TTC549 (cell line): ENCODE results near the gene NAGA.
"Not testable (repeated sequence)": the region's sequence is repeated elsewhere in the genome, so short reads cannot be mapped to it uniquely, and the experiment has no call there.

Source experiments
- FAIRE-seq: peaks from 2 replicates; lab custom pipeline; 2012; peaks lifted over from hg19 to GRCh38; lab: Jason Lieb, UNC

The NAGA gene

DNA sequence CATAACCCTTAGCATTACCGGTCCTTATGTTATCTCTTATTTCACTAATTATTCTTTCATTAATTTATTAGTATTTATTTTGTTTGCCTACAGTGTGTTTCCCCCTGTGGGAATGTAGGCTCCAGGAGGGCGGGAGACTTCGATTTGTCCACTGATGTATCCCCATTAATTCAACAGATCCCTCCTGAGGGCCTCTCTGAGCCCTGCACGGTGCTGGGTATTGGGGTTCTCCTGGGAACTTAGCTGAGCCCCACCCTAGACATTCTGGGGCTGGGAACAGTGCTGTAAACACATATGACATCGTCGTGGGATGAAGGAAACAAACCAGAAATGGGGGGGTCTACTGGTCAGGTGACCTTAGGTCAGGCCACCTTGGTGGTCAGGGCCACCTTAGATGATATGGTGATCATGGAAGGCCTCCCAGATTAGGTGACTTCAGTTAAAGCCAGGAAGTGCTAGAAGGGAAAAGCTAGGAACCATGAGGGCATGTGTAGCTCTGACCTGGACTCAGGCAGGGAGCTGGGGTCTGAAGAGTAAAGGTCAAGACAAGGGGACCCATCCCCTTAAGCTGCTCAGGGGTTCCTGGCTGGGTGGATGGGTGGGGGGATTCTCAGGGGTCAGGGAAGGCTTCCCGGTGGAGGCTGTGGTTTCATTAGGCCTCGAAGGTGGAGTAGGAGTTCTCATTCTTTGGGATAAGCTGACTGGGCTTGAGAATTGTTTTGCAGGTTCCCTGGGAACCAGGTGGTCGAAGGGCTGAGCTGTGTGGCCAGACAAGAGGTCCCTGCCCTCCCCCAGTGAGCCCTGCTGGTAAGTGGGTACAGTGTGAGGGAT, 4.4 kb upstream of the NAGA start:
- FAIRE-seq: no peak

DNA sequence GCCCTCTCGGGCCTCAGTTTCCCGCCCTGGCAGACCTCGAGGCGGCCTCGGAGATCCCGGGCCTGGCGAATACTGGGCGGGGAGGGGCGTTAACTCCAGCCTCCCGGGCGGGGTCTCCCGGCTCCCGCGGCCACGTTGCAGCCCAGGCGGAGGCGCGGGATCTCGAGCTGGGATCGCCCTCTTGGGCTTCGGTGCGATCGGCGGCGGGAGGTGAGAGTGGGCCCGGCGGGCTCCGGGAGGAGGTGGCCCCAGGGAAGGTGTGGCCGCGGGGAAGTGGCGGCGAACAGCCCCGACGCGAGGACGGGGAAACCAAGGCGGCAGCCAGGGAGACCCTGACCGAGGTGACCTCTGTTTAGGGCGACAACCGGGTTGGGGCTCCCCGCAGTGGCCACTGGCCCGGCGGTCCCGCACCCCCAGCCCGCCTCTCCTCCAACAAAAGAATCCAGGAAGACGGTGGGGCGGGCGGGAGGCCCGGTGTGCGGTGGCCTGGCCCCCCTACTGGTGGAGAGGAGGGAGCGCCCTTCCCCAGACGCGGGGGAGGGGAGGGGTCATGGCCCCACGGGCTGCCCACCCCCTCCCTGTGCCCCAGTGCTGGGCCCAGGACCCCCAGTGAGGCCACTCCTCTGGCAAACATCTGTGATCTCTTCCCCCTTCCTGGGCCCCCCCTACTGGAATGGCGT, 3.7 kb upstream of the NAGA start, which contains the start of gene PHETA2:
TSS of gene PHETA2 (plus strand) at position 117 of the 680 bp plus-strand sequence. CDS start 3,046 bp downstream, outside the sequence.
- no peak for FAIRE-seq

DNA sequence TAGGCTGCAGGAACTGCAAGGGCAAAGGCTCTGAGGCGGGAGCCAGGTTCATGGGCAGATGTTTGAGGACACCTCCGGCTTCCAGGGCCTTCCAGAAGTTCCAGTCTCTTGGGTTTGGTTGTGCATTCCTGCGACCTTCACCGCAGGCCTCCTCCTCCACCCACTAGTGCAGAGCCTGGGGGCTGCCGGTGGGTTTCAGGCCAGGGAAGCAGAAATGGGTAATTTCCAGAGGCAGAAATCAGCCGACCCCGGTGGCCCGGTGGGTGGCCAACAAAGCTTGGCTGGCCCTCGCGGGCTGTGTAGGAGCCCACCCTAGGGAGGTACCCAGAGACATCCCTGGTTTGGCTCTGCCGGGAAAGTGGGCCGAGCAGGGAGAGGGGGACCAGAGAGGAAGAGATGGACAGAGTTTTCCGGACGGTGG, 3.0 kb upstream of the NAGA start:
- FAIRE-seq: no peak

DNA sequence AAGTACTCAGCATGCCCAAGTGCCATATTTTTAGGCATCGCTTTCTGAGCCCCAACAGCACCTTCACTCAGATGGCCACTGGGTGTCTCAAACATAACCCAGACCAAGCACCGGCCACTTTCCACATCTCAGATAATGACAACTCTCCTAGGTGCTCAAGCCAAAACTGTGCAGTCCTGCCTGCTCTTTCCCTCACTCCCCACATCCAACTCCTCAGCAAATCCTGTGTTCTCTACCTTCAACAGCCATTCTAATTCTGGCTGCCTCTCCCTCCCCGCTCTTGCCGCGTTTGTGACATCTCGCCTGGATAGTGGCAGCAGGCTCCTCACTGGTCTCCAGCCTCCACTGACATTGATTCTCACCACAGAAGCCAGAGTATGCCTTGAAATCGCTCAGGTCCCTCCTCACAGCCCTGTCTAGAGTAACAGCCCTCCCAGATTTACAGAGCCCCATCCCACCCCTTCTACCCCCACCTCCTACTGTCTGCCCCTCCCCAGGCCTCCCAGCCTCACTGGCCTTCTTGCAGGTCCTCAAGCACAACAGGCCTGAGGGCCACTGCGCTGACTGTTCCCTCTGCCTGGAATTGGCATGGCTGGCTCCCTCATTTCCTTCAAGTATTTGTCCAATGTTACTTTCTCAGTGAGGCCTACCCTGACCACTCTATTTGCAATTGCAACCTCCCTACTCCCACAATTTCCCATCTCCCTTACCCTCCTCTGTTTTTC, 2.2 kb upstream of the NAGA start:
- no peak for FAIRE-seq

DNA sequence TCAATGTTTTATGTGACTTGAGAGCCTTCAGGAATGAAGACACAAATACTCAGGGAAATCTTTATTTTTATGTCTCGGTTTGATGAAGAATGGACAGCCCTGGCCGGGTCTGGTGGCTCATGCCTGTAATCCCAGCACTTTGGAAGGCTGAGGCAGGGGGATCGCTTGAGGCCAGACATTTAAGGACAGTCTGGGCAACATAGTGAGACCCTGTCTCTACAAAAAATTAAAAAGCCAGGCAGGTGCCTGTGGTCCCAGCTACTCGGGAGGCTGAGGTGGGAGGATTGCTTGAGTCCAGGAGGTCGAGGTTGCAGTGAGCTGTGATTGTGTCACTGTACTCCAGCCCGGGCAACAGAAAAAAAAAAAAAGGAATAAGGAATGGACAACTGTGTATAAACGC, 896 bp upstream of the NAGA start:
- FAIRE-seq: not testable (repeated sequence)

DNA sequence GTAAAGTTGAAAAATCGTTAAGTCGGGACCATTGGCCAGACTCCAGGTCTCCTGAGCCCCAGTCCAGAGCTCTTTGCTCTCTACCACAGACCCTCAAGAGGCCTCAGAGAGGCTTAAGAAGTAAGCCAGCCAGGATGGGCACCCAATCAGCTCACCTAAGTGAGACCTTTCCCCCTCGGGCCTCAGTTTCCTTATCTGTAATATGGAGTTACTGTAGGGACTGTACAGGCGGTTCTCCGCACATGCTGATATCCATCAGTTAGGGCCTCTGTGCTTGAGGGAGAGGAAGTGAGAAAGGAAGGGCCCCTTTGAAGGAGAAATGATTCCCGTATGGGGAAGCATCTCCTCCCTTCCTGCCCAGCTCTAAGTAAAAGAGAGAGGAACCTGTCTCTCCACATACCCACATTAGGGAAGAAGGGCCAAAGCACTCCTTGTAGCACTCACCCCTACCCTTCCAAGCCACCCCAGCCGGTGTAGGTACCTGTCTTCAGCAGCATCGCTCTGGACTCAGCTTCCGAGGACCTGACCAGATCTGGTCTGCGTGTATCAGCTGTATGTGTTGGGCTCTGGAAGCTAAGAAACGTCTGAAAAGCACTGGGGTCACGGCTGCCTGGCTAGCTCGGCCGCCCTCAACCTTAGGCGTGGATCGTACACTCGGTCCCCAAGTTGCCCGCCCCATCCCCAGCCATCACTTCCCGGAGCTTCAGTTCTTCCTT, 653 bp downstream of the NAGA start:
- no peak for FAIRE-seq

DNA sequence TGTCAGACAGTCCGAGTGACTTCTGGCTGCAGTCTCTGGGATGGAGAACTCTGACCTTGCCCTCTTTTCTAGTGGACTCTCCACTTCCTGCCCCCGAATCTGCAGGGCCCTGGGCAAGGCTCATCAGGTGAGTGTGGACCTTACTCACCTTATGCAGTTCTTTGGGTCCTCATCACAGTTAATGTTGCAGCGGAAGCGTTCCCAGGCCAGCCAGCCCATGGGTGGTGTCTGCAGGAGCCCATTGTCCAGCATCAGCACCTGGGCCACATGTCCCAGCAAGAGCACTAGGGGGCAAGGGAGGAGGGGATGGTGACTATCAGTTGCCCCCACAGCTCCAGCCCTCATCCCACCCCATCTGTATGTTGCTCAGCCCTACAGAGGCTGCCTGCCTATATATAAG, 2.3 kb downstream of the NAGA start:
- no peak for FAIRE-seq

DNA sequence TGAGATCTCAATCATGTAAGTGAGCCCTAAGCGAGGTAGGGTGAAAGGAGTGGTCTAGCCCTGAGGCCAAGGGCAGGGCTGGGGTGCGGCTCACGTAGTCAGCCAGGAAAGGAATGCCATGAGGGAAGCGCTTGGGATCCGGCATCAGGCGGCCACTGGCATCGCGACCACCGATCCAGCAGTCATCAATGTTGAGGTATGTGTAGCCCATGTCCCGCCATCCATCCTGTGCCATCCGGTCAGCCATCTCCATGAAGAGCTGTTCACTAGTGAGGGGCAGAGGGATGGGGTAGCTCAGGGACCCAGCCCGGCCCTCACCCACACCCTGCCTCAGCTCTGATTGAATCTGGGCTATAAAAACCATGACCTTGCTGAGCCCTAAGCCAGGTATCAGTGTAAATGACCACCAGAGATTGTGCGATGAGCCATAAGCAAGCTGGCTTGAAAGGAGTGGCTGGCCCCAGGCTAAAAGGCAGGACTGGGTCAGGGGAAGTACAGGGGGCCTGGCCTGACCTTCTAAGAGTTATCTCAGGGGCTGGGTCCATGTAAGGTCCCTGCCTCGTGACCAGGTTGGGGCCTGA, 2.9 kb downstream of the NAGA start:
- FAIRE-seq: no peak

DNA sequence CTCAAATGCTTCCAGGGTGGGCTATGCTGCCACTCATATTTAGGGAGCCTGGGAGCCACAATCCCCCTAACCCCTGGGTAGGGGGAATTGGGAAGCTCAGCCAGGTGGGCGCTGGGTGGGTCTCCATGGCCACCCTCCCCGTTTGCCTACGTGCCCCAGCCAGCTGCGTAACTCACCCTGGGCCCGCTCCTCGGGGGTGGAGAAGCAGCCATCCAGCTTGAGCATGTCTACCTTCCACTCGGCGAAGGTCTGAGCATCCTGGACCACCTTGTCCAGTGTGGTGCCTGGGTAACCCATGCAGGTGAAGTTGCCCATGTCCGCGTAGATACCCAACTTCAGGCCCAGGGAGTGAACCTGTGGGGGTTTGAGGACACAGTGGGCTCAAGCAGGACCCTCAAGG, 3.7 kb downstream of the NAGA start:
- no peak for FAIRE-seq

DNA sequence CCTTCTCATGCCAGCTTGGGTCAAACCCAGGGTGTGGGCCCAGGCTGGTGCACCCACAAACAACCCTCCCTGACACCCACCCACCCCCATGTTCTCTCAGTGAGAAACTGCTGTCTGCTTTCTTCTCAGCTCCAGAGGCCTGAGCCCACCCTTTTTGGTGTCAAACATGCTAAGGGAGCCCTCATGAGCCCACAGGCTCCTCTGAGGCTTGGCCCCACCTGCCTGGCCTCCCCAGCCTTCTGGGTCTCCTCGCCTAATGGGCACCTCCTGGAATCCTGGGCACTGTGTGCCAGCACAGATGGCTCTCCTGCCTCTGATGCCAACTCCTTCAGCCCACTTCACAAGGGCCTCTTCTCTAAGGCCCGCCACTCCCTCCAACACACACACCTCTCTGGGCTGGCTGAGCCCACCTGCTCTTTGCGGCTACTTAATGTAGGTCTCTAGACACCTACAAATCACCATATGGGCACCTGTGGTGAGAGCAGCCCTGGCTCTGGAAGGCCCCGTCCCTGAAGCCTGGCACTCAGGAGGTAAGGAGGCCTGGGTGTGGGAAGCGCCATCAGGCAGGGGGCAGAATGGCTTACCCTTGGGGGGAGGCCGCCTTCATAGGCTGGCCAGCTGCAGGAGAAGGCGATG, 4.4 kb downstream of the NAGA start:
- no peak for FAIRE-seq

DNA sequence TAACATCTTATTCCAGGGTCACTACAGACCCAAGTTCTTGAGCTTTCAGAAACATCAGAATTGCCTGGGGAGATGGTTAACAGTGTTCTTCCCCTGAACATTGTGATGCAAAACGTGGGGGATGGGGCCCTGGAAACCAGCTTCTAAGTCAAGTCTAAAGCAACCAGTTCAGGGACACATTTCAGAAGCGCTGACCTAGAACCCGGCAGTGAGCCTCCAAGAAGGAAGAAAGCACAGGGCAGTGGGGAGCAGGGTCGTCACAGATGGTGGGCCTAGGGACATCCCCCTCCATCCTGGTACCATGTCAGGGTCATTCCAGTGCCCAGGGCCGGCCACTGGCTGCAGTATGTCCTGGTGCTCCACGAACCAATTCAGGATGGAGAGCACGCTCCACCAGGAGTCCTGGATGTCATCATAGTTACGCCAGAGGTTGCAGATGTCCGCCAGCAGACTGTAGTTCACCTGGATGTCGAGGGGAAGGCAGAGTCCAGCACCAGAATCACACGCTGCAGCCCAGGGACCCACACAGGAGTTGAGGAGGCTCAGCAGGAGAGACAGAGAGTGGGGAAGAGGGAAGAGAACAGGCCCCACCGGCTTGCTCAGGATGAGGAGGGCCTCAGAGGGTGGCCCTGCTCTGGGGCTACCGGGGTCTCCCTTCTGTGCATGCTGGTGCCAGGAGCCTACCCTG, 5.0 kb downstream of the NAGA start:
- FAIRE-seq: no peak

DNA sequence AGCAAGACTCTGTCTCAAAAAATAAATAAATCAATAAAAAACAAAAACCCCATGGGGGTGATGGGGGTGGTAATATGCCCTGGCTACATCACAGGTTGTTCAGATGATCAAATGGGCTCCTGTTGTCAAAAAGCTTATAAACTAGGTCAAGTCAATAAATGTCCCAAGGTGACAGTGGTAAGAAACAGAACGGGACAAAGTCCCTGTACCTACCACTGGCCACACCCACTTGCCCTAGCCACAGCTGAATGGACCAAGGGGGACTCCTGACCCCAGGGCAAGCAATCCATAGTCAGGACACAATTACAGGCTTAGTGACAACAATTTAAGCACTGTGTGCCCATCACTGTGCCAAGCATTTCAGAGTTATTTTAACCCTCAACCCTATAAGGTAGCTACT, 6.0 kb downstream of the NAGA start:
- no peak for FAIRE-seq

DNA sequence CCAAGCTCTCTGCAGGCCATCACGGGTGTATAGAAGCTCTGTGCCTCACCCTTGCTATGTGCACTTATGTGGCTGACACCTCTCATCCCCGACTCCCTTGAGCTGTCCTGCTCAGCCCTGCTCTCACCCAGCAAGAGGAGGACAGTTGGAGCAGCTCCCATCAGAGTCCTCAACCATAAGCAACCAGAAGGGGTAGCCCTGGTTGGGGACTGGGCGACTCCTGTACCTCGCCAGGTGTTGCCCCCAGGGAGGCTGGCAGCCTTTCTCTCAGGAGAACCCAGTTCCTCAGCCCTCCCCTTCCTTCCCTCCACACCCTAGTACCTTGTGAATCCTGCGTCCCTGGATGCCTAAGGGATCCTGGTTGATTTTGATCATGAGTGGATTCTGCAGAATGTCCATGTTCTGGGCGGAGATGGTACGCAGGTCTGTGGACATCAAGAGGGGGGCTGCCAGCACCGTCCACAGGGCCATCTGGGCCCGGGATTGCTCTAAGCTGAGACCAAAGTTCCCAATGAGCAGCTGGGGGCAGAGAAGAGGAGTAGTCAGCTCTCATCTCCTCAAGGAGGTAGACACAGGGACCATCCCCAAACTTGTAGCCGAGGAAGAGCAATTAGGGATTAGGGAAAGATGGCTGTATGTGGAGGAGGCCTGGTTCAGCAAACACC, 8.0 kb downstream of the NAGA start:
- FAIRE-seq: no peak

DNA sequence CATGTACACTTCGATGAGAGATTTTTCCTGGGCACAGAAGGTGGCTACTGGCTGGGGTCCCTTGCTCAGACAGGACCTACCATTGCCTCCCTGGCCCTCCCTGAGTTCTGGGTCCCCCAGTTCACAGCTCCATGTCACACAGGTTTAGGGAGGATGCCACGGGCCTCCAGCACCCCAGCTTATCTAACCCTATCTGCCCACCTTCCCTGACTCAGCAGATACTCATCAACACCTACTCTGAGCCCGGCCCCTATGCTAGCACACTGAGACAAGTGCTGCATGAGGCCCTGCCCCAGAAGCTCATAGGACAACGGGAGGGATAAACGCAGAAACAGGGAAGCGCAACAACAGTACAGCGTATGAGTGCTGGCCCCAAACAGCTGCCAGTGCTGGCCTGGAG, 9.6 kb downstream of the NAGA start:
- no peak for FAIRE-seq

DNA sequence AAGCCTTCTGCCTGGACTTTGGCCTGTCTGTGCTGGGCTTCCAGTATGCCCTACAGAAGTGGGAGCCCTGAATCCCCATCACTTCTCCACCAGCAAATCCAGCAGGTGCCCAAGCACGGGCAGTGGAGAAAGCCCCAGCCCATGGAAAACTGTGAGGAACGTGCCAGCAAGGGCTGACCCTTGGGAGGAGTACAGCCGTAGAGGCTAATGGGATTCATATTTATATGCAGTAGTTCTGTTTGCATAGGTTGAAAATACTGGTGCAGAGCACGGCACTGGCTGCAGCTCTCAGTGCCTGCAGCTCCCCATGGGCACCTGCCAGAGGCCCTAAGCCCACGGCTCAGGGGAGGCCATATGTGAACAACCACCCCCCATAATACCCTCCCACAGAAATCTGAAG, 10.1 kb downstream of the NAGA start:
- FAIRE-seq: no peak

DNA sequence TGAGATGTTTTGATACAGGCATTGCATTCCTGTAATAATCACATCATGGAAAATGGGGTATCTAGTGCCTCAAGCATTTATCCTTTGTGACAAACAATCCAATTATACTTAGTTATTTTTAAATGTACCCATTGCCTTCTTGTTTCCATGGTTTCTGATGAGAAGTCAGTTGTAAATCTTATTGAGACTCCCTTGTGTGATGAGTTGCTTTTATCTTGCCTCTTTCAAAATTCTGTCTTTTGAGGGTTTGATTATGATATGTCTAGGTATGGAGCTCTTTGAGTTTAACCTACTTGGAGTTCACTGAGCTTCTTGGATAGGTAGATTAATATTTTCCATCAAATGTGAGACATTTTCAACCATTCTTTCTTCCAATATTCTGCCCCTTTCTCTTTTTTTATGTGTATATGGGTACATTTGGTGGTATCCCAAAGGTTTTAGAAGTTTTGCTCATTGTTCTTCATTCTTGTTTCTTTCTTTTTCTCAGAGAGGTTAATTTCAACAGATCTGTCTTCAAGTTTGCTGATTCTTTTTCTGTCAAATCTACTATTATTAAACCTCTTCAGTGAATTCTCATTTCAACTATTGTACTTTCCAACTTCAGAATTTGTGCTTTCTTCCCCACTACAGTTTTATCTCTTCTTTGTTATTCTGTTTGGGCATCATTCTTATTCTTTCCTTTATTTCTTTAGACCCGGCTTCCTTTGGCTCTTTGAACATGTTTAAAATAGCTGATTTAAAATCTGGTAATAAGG, 13.7 kb downstream of the NAGA start:
- FAIRE-seq: no peak

DNA sequence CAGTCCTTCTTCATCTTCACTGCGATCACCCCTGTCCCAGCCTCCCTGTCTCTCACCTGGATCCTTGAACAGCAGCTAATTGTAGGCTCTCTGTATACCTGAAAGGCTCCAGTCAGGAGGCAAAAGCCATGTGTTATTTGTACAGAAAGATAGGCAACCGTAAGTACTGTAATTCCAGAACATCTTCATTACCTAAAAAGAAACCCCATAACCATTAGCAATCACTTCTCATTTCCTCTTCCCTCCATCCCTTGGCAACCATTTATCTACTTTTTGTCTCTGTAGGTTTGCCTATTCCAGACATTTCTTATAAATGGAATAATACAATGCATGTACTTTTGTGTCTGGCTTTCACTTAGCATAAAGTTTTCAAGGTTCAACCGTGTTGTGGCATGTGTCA, 17.8 kb downstream of the NAGA start:
- no peak for FAIRE-seq

DNA sequence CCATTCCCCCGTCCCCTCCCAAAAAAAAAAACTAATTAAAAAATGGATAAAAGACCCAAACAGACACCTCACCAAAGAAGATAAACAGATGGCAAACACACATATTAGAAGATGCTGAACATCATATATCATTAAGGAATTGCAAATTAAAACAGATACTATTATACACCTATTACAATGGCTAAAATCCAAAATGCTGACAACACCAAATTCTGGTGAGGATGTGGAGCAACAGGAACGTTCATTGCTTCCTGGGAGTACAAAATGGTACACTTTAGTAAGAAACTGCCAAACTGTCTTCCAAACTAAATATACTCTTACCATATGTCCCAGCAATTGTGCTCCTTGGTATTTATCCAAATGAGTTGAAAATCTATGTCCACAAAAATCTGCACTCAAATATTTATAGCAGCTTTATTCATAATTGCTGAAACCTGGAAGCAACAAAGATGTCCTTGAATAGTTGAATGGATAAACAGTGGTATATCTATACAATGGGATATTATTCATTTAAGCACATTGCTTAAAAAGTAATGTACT, 19.9 kb downstream of the NAGA start:
- FAIRE-seq: no peak

DNA sequence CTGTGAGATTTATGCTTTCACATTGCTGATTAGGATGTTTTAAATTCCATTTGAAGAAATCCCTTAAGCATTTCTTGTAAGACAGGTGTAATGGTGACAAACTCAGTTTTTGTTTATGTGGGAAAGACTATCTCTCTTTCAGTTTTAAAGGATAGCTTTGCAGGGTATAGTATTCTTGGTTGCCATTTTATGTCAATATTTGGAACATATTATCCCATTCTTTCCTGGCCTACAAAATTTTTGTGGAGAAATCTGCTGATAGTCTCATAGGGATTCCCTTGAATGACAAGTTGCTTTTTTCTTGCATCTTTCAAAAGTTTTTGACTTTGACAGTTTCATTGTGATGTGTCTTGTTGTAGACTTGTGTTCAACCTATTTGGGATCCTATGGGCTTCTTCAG, 28.8 kb downstream of the NAGA start:
- no peak for FAIRE-seq
